ENCODE data around the gene NLGN2.

NLGN2 gene

GRCh38 chr17:7436556-7437368 is 29.1 kb downstream of the NLGN2 start:
- DNase-seq (ENCODE audit: low read depth in 3 of 3, low spot score in 1 of 3), result peak; percentile 45 to 70 (median 66)

- DNase-seq (ENCODE audit: low read depth in 3 of 3, low spot score in 1 of 3), result no peak
Observed at GRCh38 chr17:7437369-7437863, 29.8 kb downstream of the NLGN2 start.

- peak in 1 of 3 donors; percentile 49 for DNase-seq (ENCODE audit: low read depth in 3 of 3, low spot score in 1 of 3)
Observed at GRCh38 chr17:7437950-7438614, 30.4 kb downstream of the NLGN2 start.

- DNase-seq (ENCODE audit: low read depth in 3 of 3, low spot score in 1 of 3), result no peak
Observed at GRCh38 chr17:7438656-7439460, 31.2 kb downstream of the NLGN2 start.

GRCh38 chr17:7439462-7440112 is 31.9 kb downstream of the NLGN2 start, which contains the start of gene FGF11:
Gene FGF11 (plus strand): TSS chr17:7439512. CDS start chr17:7439621, 109 bp downstream.
- no peak for DNase-seq (ENCODE audit: low read depth in 3 of 3, low spot score in 1 of 3)

- no peak for DNase-seq (ENCODE audit: low read depth in 3 of 3, low spot score in 1 of 3)
Observed at GRCh38 chr17:7440113-7440833, 32.6 kb downstream of the NLGN2 start.

GRCh38 chr17:7440834-7441195 is 33.2 kb downstream of the NLGN2 start:
- DNase-seq (ENCODE audit: low read depth in 3 of 3, low spot score in 1 of 3), result no peak

GRCh38 chr17:7441266-7441665 is 33.6 kb downstream of the NLGN2 start:
- no peak for DNase-seq (ENCODE audit: low read depth in 3 of 3, low spot score in 1 of 3)

GRCh38 chr17:7442142-7442541 is 34.5 kb downstream of the NLGN2 start:
- no peak for DNase-seq (ENCODE audit: low read depth in 3 of 3, low spot score in 1 of 3)

GRCh38 chr17:7443499-7444485 is 36.1 kb downstream of the NLGN2 start:
- DNase-seq (ENCODE audit: low read depth in 3 of 3, low spot score in 1 of 3), result no peak

GRCh38 chr17:7444682-7445618 is 37.3 kb downstream of the NLGN2 start, which contains the start of gene CHRNB1:
Gene CHRNB1 (plus strand): TSS chr17:7445061. CDS start chr17:7445128, 67 bp downstream.
- no peak for DNase-seq (ENCODE audit: low read depth in 3 of 3, low spot score in 1 of 3)

- no peak for DNase-seq (ENCODE audit: low read depth in 3 of 3, low spot score in 1 of 3)
Observed at GRCh38 chr17:7445619-7445968, 37.9 kb downstream of the NLGN2 start.

GRCh38 chr17:7448461-7448860 is 40.8 kb downstream of the NLGN2 start:
- DNase-seq (ENCODE audit: low read depth in 3 of 3, low spot score in 1 of 3), result no peak

- DNase-seq (ENCODE audit: low read depth in 3 of 3, low spot score in 1 of 3), result no peak
Observed at GRCh38 chr17:7459961-7460545, 52.4 kb downstream of the NLGN2 start.

- no peak for DNase-seq (ENCODE audit: low read depth in 3 of 3, low spot score in 1 of 3)
Observed at GRCh38 chr17:7460850-7461660, 53.4 kb downstream of the NLGN2 start.

- DNase-seq (ENCODE audit: low read depth in 3 of 3, low spot score in 1 of 3), result no peak
Observed at GRCh38 chr17:7462474-7463371, 55.1 kb downstream of the NLGN2 start.
